Endothelial cell of umbilical vein (primary cell): ENCODE data around the gene TRRAP. TPM values are rescaled to one million over a fixed set of nuclear protein-coding genes. Genes with fewer than 3 reads are reported as not detected.

ENCODE experiments used
- Bru-seq: library from RNA; stranded (reverse); fragments of 400-500 nt; gene quantifications from one replicate; lab custom pipeline; 2021; lab: Mats Ljungman, UMichigan
- BruChase-seq, 2 experiments: library from RNA; stranded (reverse); fragments of 400-500 nt; gene quantifications; one replicate each; lab custom pipeline; 2021; lab: Mats Ljungman, UMichigan
- BruUV-seq: library from RNA; stranded (reverse); fragments of 400-500 nt; replicated peaks from 2 replicates; lab custom pipeline; 2021; lab: Mats Ljungman, UMichigan
- CTCF ChIA-PET: fragments of 300-600, 350-600 bp; sonication (Branson Sonifier 250); formaldehyde crosslinking; loops from one replicate; lab custom pipeline; 2021; ENCODE audit warnings: antibody characterized with exemption, inconsistent platforms; lab: Charles Lee
- POLR2A ChIA-PET: fragments of 300-600, 350-600 bp; sonication (Branson Sonifier 250); formaldehyde crosslinking; loops from one replicate; lab custom pipeline; 2021; ENCODE audit warnings: antibody characterized with exemption, inconsistent platforms; lab: Charles Lee
- DNase-seq: peaks from one replicate; pipeline ENCODE4 v3.0.0-alpha.2; 2011; ENCODE audit warnings: low read depth, low spot score
- FAIRE-seq: peaks from 2 replicates; lab custom pipeline; 2011; peaks lifted over from hg19 to GRCh38; lab: Jason Lieb, UNC
- H2AFZ ChIP-seq: 2 replicates; pipeline ENCODE4 v1.6.0; 2012; ENCODE audit warnings: low read depth, low read length, control low read depth, inconsistent platforms
- H3K27ac ChIP-seq: 2 replicates; pipeline ENCODE4 v1.5.1; 2011; ENCODE audit warnings: low read depth, mild to moderate bottlenecking, control low read depth, low read length, moderate library complexity; ENCODE audit not compliant: insufficient read depth
- H3K27me3 ChIP-seq, 2 experiments: 2 replicates each; pipeline versions ENCODE4 v1.6.0 to v1.6.1; 2011; ENCODE audit warnings: low read length in 2 of 2, mixed read lengths in 1 of 2; ENCODE audit not compliant: control insufficient read depth in 2 of 2, insufficient read depth in 2 of 2
- H3K36me3 ChIP-seq, 2 experiments: 2 replicates in 1 of 2; 3 replicates in 1 of 2; pipeline ENCODE4 v1.5.1; 2011; ENCODE audit warnings: low read length in 2 of 2, mild to moderate bottlenecking in 1 of 2, moderate library complexity in 1 of 2; ENCODE audit not compliant: control insufficient read depth in 2 of 2, insufficient read depth in 2 of 2; ENCODE audit errors: extremely low read depth in 1 of 2
- H3K4me1 ChIP-seq: 3 replicates; pipeline ENCODE4 v1.5.1; 2011; ENCODE audit warnings: mild to moderate bottlenecking, low read length; ENCODE audit not compliant: control insufficient read depth, insufficient read depth; ENCODE audit errors: extremely low read depth
- H3K4me2 ChIP-seq: 2 replicates; pipeline ENCODE4 v1.6.1; 2011; ENCODE audit warnings: low read length, control low read depth, mixed read lengths; ENCODE audit not compliant: insufficient read depth
- H3K4me3 ChIP-seq, 3 experiments: fragments of 200-600 bp in 1 of 3; sonication (generic), shearing (Covaris generic) in 1 of 3; replicated peaks in 1 of 3; 2 replicates each; pipeline ENCODE4 v1.5.1; 2011 to 2016; ENCODE audit warnings: control low read depth in 3 of 3, low read length in 3 of 3, mild to moderate bottlenecking in 2 of 3, inconsistent platforms in 1 of 3, low read depth in 1 of 3, moderate library complexity in 1 of 3; ENCODE audit not compliant: insufficient read depth in 1 of 3
- H3K79me2 ChIP-seq: 2 replicates; pipeline ENCODE4 v1.6.0; 2012; ENCODE audit warnings: low read length, inconsistent platforms; ENCODE audit not compliant: control insufficient read depth, insufficient read depth
- H3K9ac ChIP-seq: replicated peaks from 2 replicates; pipeline ENCODE3; 2011; ENCODE audit warnings: low read length, control low read depth; ENCODE audit not compliant: insufficient read depth; ENCODE audit errors: extremely low read depth
- H3K9me1 ChIP-seq: replicated peaks from 3 replicates; pipeline ENCODE4 v1.6.0; 2011; ENCODE audit warnings: mild to moderate bottlenecking, low read length; ENCODE audit not compliant: control insufficient read depth, insufficient read depth; ENCODE audit errors: extremely low read depth
- H3K9me3 ChIP-seq: replicated peaks from 2 replicates; pipeline ENCODE4 v1.5.1; 2012; ENCODE audit warnings: low read length, inconsistent platforms; ENCODE audit not compliant: control insufficient read depth, insufficient read depth
- H4K20me1 ChIP-seq: replicated peaks from 2 replicates; pipeline ENCODE3; 2011; ENCODE audit warnings: mild to moderate bottlenecking, low read length; ENCODE audit not compliant: control insufficient read depth, insufficient read depth; ENCODE audit errors: extremely low read depth
- CTCF ChIP-seq, 2 donors: IDR thresholded peaks; 1 replicate in 1 of 2; 2 replicates in 1 of 2; pipeline ENCODE4 v1.5.1; 2011; ENCODE audit warnings: low read length in 2 of 2, mild to moderate bottlenecking in 2 of 2, moderate library complexity in 2 of 2, control low read depth in 1 of 2, inconsistent platforms in 1 of 2, low read depth in 1 of 2; ENCODE audit not compliant: insufficient read depth in 1 of 2; ENCODE audit errors: extremely low read depth in 1 of 2
- FOS ChIP-seq: IDR thresholded peaks from 2 replicates; pipeline ENCODE4 v1.6.1; 2011; ENCODE audit warnings: mild to moderate bottlenecking, low read length, moderate library complexity, borderline replicate concordance; ENCODE audit not compliant: insufficient read depth
- MYC ChIP-seq: IDR thresholded peaks from one replicate; pipeline ENCODE4 v1.6.1; 2011; ENCODE audit warnings: mild to moderate bottlenecking, low read depth, low read length
- POLR2A ChIP-seq: IDR thresholded peaks from 2 replicates; pipeline ENCODE4 v1.6.1; 2012; ENCODE audit warnings: low read depth, mild to moderate bottlenecking, control low read depth, low read length
- POLR2AphosphoS5 ChIP-seq: IDR thresholded peaks from 2 replicates; pipeline ENCODE4 v1.6.1; 2012; ENCODE audit warnings: low read depth, mild to moderate bottlenecking, control low read depth, low read length, moderate library complexity; ENCODE audit not compliant: insufficient read depth
- dilution Hi-C: fragments of 300-500 bp; cut with MboI; formaldehyde crosslinking; loops from one replicate; pipeline ENCODE4 v1.15.0; 2019; ENCODE audit warnings: low sequenced_read_pairs; ENCODE audit not compliant: extremely low pct_ligation_motif_present
- intact Hi-C: fragments of 100-400 bp; cut with micrococcal nuclease; formaldehyde crosslinking; loops from one replicate; pipeline ENCODE4 v1.10.0; 2022
- long read RNA-seq: library from polyadenylated mRNA; stranded (forward); transcript quantifications from one replicate; pipeline ENCODE4 v2.0.0, GENCODE V29; 2021
- polyA minus RNA-seq, 3 experiments: library from RNA; depleted of rRNA, polyadenylated mRNA; stranded (reverse); fragments of >200 nt; gene quantifications; 1 replicate in 1 of 3; 2 replicates in 2 of 3; pipeline ENCODE4 v1.2.3, GENCODE V29; 2011
- polyA plus RNA-seq, 4 experiments: library from polyadenylated mRNA; depleted of rRNA in 3 of 4; stranded (reverse) in 3 of 4; unstranded in 1 of 4; fragments of >200 nt; gene quantifications; 2 replicates each; pipeline versions ENCODE4 v1.2.1 to v1.2.3, GENCODE V29; 2011 to 2012; ENCODE audit warnings: missing spikeins in 1 of 4
- total RNA-seq: library from RNA; stranded (reverse); gene quantifications from 2 replicates; pipeline ENCODE4 v1.2.3, GENCODE V29; 2021

TRRAP gene
- total RNA-seq (39.8 and 45.8 TPM in 2 replicates), polyA plus RNA-seq (19.4 and 21.8 TPM in 2 replicates), polyA minus RNA-seq (64.6 and 76.9 TPM in 2 replicates), Bru-seq, nascent RNA (percentile 80 among the genes with signal in this experiment), BruChase-seq, experiment 1, labeled RNA remaining after a 6-hour chase (percentile 90 among the genes with signal in this experiment), BruChase-seq, experiment 2, labeled RNA remaining after a 2-hour chase (percentile 83 among the genes with signal in this experiment)
- polyA plus RNA-seq (2011; cell fraction: cytosol; rRNA removed), result 21.0 and 22.2 TPM in 2 replicates
- polyA plus RNA-seq (2011; cell fraction: nucleus; rRNA removed), result 51.0 and 56.4 TPM in 2 replicates
- 20.4 and 23.6 TPM in 2 replicates for polyA plus RNA-seq (2012)
- 27.4 TPM for polyA minus RNA-seq (2011; cell fraction: cytosol; rRNA and poly(A)+ RNA removed)
- polyA minus RNA-seq (2011; cell fraction: nucleus; rRNA and poly(A)+ RNA removed), result 84.0 and 89.3 TPM in 2 replicates
- long read RNA-seq, partial matches to known transcripts, result 13 of 32 reads
- long read RNA-seq, other reads (novel, unspliced or antisense), result 19 of 32 reads

DNA sequence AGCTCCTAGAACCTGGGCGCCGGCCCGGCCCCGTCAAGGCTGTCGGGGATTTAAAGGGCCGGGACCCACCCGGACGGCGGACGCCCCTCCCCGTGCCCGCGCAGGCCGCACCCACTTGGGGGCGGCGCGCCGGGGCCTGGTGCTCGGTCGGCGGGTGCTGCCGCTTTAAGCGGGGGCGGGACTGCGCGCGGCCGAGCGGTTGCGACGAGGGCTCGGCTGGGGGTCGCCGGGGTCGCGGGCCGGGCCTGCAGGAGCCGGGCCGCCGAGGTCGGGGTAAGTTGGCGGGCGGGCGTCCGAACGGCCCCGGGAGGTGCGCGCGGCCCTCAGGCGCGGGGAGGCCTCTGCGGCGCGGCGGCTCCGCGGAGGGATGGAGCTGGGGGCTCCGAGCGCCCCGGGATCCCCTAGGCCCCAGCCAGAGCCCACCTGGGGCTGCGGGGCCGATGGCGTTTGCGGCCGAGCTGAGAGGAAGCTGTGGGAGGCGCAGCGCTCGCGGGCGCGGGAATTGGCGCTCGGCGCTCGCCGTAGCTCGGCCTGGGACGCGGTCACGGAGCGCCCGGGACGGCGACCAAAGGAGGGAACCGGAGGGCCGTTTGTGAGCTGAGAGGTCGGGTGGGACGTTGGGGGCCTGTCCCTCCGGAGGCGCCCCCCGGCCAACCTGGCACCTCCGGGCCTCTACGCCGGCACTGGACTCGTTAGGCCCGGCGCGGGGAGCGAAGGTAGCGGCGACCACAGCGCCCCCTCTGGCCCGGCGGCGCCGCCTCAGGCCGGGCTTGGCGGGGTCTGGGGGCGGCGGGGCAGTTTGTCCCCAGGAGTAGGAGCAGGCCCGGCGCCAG is at the start of gene TRRAP:
Gene TRRAP, plus strand, starts transcription at position 168 of the 833 bp plus-strand sequence. CDS start 2,619 bp downstream, outside the sequence.
- CTCF ChIA-PET, result interaction anchor here (0.5 to 1.9 kb wide), 8 partner anchors 8 to 523 kb away, joined by 3 to 8 read pairs (median 4); no protein-coding TSS in a partner anchor
- Histone ChIP-seq H3K27me3 (no peaks in the 10 kb centered on the region), H3K4me1 (peaks cover 8% of the 10 kb centered on the region), H3K27ac (peak within 1 kb of the TSS; percentile 82), H3K36me3 (peaks cover 2 to 6% of the 10 kb centered on the region in 2 experiments), H3K79me2 (peaks cover 34% of the 10 kb centered on the region), H2AFZ (peak within 1 kb of the TSS; percentile 94), H3K4me3 (peak within 1 kb of the TSS; percentile 93 to 100 (median 99)), H3K9me1 (no peaks in the 10 kb centered on the region), H3K9ac (peak within 1 kb of the TSS; percentile 98), H3K9me3 (no peaks in the 10 kb centered on the region), H3K4me2 (peak within 1 kb of the TSS; percentile 99), H4K20me1 (peaks cover 2% of the 10 kb centered on the region)
- dilution Hi-C loops, result no loop called here
- peak; percentile 57 for FAIRE-seq
- TF ChIP-seq CTCF (IDR thresholded peaks at IDR 0.05; ENCODE audit: extremely low read depth in 1 of 2, insufficient read depth in 1 of 2, low read depth in 1 of 2, low read length in 2 of 2), result peak; percentile 76 to 91
- peak; percentile 56 for TF ChIP-seq POLR2AphosphoS5
- TF ChIP-seq MYC, result no peak
- TF ChIP-seq POLR2A, result peak; percentile 26
- TF ChIP-seq FOS, result no peak
- intact Hi-C loops, result no loop called here
- TSS peak; percentile 91 for BruUV-seq
- peak; percentile 65 for DNase-seq
- POLR2A ChIA-PET, result no interaction called here
